NCI-H1092 treated with DMSO at 0.1 percent for 48 hours (cell line): ENCODE measurements around the gene DCHS2.
A peak's percentile ranks its signal among the peaks of the same experiment; 100 is the strongest.

Source experiments
- DNase-seq: peaks from one replicate; lab custom pipeline; 2025; lab: John Stamatoyannopoulos, UW

DCHS2 gene

GRCh38 chr4:154450966-154451365 lies 40.6 kb downstream of the DCHS2 start:
- DNase-seq, result no peak

GRCh38 chr4:154444958-154445357 lies 46.6 kb downstream of the DCHS2 start:
- no peak for DNase-seq

- no peak for DNase-seq
Measured at GRCh38 chr4:154441982-154442381, 49.6 kb downstream of the DCHS2 start.

- DNase-seq, result no peak
Measured at GRCh38 chr4:154441124-154441523, 50.5 kb downstream of the DCHS2 start.

- no peak for DNase-seq
Measured at GRCh38 chr4:154439224-154439623, 52.4 kb downstream of the DCHS2 start.

GRCh38 chr4:154435895-154436294 lies 55.7 kb downstream of the DCHS2 start:
- no peak for DNase-seq

- DNase-seq, result no peak
Measured at GRCh38 chr4:154433543-154433942, 58.1 kb downstream of the DCHS2 start.

GRCh38 chr4:154429176-154429575 lies 62.4 kb downstream of the DCHS2 start:
- DNase-seq, result no peak

GRCh38 chr4:154427149-154427548 lies 64.5 kb downstream of the DCHS2 start:
- DNase-seq, result no peak

- no peak for DNase-seq
Measured at GRCh38 chr4:154425514-154425913, 66.1 kb downstream of the DCHS2 start.

- no peak for DNase-seq
Measured at GRCh38 chr4:154424810-154425484, 66.7 kb downstream of the DCHS2 start.

- DNase-seq, result no peak
Measured at GRCh38 chr4:154422152-154422551, 69.4 kb downstream of the DCHS2 start.

GRCh38 chr4:154421618-154422017 lies 70.0 kb downstream of the DCHS2 start:
- no peak for DNase-seq

- no peak for DNase-seq
Measured at GRCh38 chr4:154417373-154417673, 74.3 kb downstream of the DCHS2 start.

GRCh38 chr4:154416190-154416547 lies 75.4 kb downstream of the DCHS2 start:
- no peak for DNase-seq

GRCh38 chr4:154415313-154415712 lies 76.3 kb downstream of the DCHS2 start:
- no peak for DNase-seq

- no peak for DNase-seq
Measured at GRCh38 chr4:154414796-154415195, 76.8 kb downstream of the DCHS2 start.

GRCh38 chr4:154414371-154414770 lies 77.2 kb downstream of the DCHS2 start:
- no peak for DNase-seq

GRCh38 chr4:154407443-154407842 lies 84.2 kb downstream of the DCHS2 start:
- no peak for DNase-seq

- no peak for DNase-seq
Measured at GRCh38 chr4:154406018-154406795, 85.4 kb downstream of the DCHS2 start.

- peak; percentile 0 for DNase-seq
Measured at GRCh38 chr4:154399259-154399974, 92.2 kb downstream of the DCHS2 start.

- DNase-seq, result no peak
Measured at GRCh38 chr4:154390324-154390723, 101.3 kb downstream of the DCHS2 start.

GRCh38 chr4:154389148-154389547 lies 102.5 kb downstream of the DCHS2 start:
- DNase-seq, result peak; percentile 4
